ENCODE results near the gene BBS9. TPM values are rescaled to one million over a fixed set of nuclear protein-coding genes. Genes with fewer than 3 reads are reported as not detected.
A peak's percentile ranks its signal among the peaks of the same experiment; 100 is the strongest.

Gene BBS9
- polyA plus RNA-seq, 4 donors = 15.1 to 17.9 (median 16.9) TPM

GRCh38 chr7:33422141-33422540 lies 292.8 kb downstream of the BBS9 start:
- no peak for DNase-seq (ENCODE audit: low read depth in 4 of 4, low spot score in 3 of 4)

GRCh38 chr7:33422825-33423645 lies 293.7 kb downstream of the BBS9 start:
- DNase-seq (ENCODE audit: low read depth in 4 of 4, low spot score in 3 of 4) = no peak

GRCh38 chr7:33423646-33424020 lies 294.3 kb downstream of the BBS9 start:
- no peak for DNase-seq (ENCODE audit: low read depth in 4 of 4, low spot score in 3 of 4)

GRCh38 chr7:33425395-33425794 lies 296.0 kb downstream of the BBS9 start:
- DNase-seq (ENCODE audit: low read depth in 4 of 4, low spot score in 3 of 4) = no peak

- DNase-seq (ENCODE audit: low read depth in 4 of 4, low spot score in 3 of 4) = no peak
These were observed 296.7 kb downstream of the BBS9 start for GRCh38 chr7:33425929-33426678.

GRCh38 chr7:33428415-33428814 lies 299.1 kb downstream of the BBS9 start:
- DNase-seq (ENCODE audit: low read depth in 4 of 4, low spot score in 3 of 4) = no peak

GRCh38 chr7:33431543-33431942 lies 302.2 kb downstream of the BBS9 start:
- no peak for DNase-seq (ENCODE audit: low read depth in 4 of 4, low spot score in 3 of 4)

GRCh38 chr7:33432821-33433220 lies 303.5 kb downstream of the BBS9 start:
- no peak for DNase-seq (ENCODE audit: low read depth in 4 of 4, low spot score in 3 of 4)

GRCh38 chr7:33433357-33433756 lies 304.0 kb downstream of the BBS9 start:
- DNase-seq (ENCODE audit: low read depth in 4 of 4, low spot score in 3 of 4) = no peak

GRCh38 chr7:33444511-33444910 lies 315.1 kb downstream of the BBS9 start:
- peak in 2 of 4 donors; percentile 18 to 20 for DNase-seq (ENCODE audit: low read depth in 4 of 4, low spot score in 3 of 4)

GRCh38 chr7:33446551-33446950 lies 317.2 kb downstream of the BBS9 start:
- DNase-seq (ENCODE audit: low read depth in 4 of 4, low spot score in 3 of 4) = no peak

- no peak for DNase-seq (ENCODE audit: low read depth in 4 of 4, low spot score in 3 of 4)
These were observed 318.7 kb downstream of the BBS9 start for GRCh38 chr7:33448035-33448434.

- DNase-seq (ENCODE audit: low read depth in 4 of 4, low spot score in 3 of 4) = no peak
These were observed 320.5 kb downstream of the BBS9 start for GRCh38 chr7:33449847-33450246.

- no peak for DNase-seq (ENCODE audit: low read depth in 4 of 4, low spot score in 3 of 4)
These were observed 323.6 kb downstream of the BBS9 start for GRCh38 chr7:33452805-33453502.

- DNase-seq (ENCODE audit: low read depth in 4 of 4, low spot score in 3 of 4) = no peak
These were observed 327.7 kb downstream of the BBS9 start for GRCh38 chr7:33457039-33457438.

GRCh38 chr7:33458581-33458980 lies 329.2 kb downstream of the BBS9 start:
- DNase-seq (ENCODE audit: low read depth in 4 of 4, low spot score in 3 of 4) = no peak

GRCh38 chr7:33459340-33459751 lies 330.0 kb downstream of the BBS9 start:
- DNase-seq (ENCODE audit: low read depth in 4 of 4, low spot score in 3 of 4) = peak in 1 of 4 donors; percentile 17

GRCh38 chr7:33463131-33463530 lies 333.8 kb downstream of the BBS9 start:
- DNase-seq (ENCODE audit: low read depth in 4 of 4, low spot score in 3 of 4) = no peak

- no peak for DNase-seq (ENCODE audit: low read depth in 4 of 4, low spot score in 3 of 4)
These were observed 336.8 kb downstream of the BBS9 start for GRCh38 chr7:33466203-33466602.

GRCh38 chr7:33471636-33472242 lies 342.4 kb downstream of the BBS9 start:
- DNase-seq (ENCODE audit: low read depth in 4 of 4, low spot score in 3 of 4) = no peak

Measured in right renal pelvis (tissue), 4 donors.